H9 (cell line): Measurements from ENCODE around the gene CASP8AP2. TPM values are rescaled to one million over a fixed set of nuclear protein-coding genes. Genes with fewer than 3 reads are reported as not detected.

Experiments
- DNase-seq: peaks from one replicate; pipeline ENCODE4 v3.0.0-alpha.2; 2017
- H2AFZ ChIP-seq: one replicate; pipeline ENCODE4 v1.6.1; 2013; ENCODE audit warnings: mild to moderate bottlenecking, low read length, control low read depth, moderate library complexity
- H2AK5ac ChIP-seq: 2 replicates; pipeline ENCODE4 v1.6.1; 2013; ENCODE audit warnings: low read length, control low read depth, mixed read lengths; ENCODE audit not compliant: insufficient read length
- H2BK120ac ChIP-seq: one replicate; pipeline ENCODE4 v1.6.1; 2013; ENCODE audit warnings: low read depth, mild to moderate bottlenecking, low read length, control low read depth, inconsistent platforms; ENCODE audit not compliant: poor library complexity, severe bottlenecking
- H2BK12ac ChIP-seq: 2 replicates; pipeline ENCODE4 v1.6.1; 2013; ENCODE audit warnings: low read length, control low read depth, mixed read lengths, low read depth; ENCODE audit not compliant: insufficient read length
- H2BK15ac ChIP-seq: 2 replicates; pipeline ENCODE4 v1.6.1; 2013; ENCODE audit warnings: low read depth, low read length, control low read depth
- H2BK20ac ChIP-seq: one replicate; pipeline ENCODE4 v1.6.1; 2013; ENCODE audit warnings: low read depth, mild to moderate bottlenecking, low read length, control low read depth, inconsistent platforms; ENCODE audit not compliant: poor library complexity, severe bottlenecking
- H2BK5ac ChIP-seq: 2 replicates; pipeline ENCODE4 v1.6.1; 2013; ENCODE audit warnings: low read length, control low read depth, mixed read lengths; ENCODE audit not compliant: insufficient read length
- H3K14ac ChIP-seq: 2 replicates; pipeline ENCODE4 v1.6.1; 2013; ENCODE audit warnings: low read length, control low read depth; ENCODE audit not compliant: insufficient read depth
- H3K18ac ChIP-seq: 2 replicates; pipeline ENCODE4 v1.6.1; 2013; ENCODE audit warnings: low read depth, mild to moderate bottlenecking, mixed read lengths, low read length, control low read depth; ENCODE audit not compliant: insufficient read length
- H3K23ac ChIP-seq: 2 replicates; pipeline ENCODE4 v1.6.1; 2013; ENCODE audit warnings: low read length, control low read depth, mixed read lengths, low read depth; ENCODE audit not compliant: insufficient read length
- H3K23me2 ChIP-seq: 2 replicates; pipeline ENCODE4 v1.6.1; 2013; ENCODE audit warnings: low read depth, mild to moderate bottlenecking, mixed read lengths, low read length, control low read depth; ENCODE audit not compliant: insufficient read length, poor library complexity, severe bottlenecking
- H3K27ac ChIP-seq: 2 replicates; pipeline ENCODE4 v1.5.1; 2013; ENCODE audit warnings: low read length, control low read depth, mixed read lengths, low read depth; ENCODE audit not compliant: insufficient read length
- H3K27me3 ChIP-seq: 2 replicates; pipeline ENCODE4 v1.6.1; 2013; ENCODE audit warnings: low read length, control low read depth, inconsistent platforms; ENCODE audit not compliant: insufficient read depth
- H3K4ac ChIP-seq: 2 replicates; pipeline ENCODE4 v1.6.1; 2013; ENCODE audit warnings: low read depth, mild to moderate bottlenecking, control low read depth, inconsistent platforms, low read length, moderate library complexity
- H3K4me1 ChIP-seq: 2 replicates; pipeline ENCODE4 v1.6.1; 2013; ENCODE audit warnings: low read length, control low read depth, inconsistent platforms; ENCODE audit not compliant: insufficient read depth
- H3K4me2 ChIP-seq: 2 replicates; pipeline ENCODE4 v1.6.1; 2013; ENCODE audit warnings: low read length, control low read depth, mixed read lengths; ENCODE audit not compliant: insufficient read length, insufficient read depth
- H3K56ac ChIP-seq: 2 replicates; pipeline ENCODE4 v1.6.1; 2013; ENCODE audit warnings: low read depth, mild to moderate bottlenecking, mixed read lengths, low read length, control low read depth; ENCODE audit not compliant: insufficient read length
- H3K79me1 ChIP-seq: 2 replicates; pipeline ENCODE4 v1.6.1; 2013; ENCODE audit warnings: low read depth, mild to moderate bottlenecking, moderate library complexity, low read length, control low read depth, inconsistent platforms; ENCODE audit not compliant: insufficient read depth, poor library complexity, severe bottlenecking
- H3K79me2 ChIP-seq: 2 replicates; pipeline ENCODE4 v1.6.1; 2013; ENCODE audit warnings: low read length, control low read depth, inconsistent platforms; ENCODE audit not compliant: insufficient read depth
- H3K9ac ChIP-seq: 2 replicates; pipeline ENCODE4 v1.6.1; 2013; ENCODE audit warnings: low read length, control low read depth, mixed read lengths; ENCODE audit not compliant: insufficient read length; ENCODE audit errors: extremely low read depth
- H3K9me3 ChIP-seq: one replicate; pipeline ENCODE4 v1.6.1; 2013; ENCODE audit warnings: low read depth, low read length, inconsistent platforms; ENCODE audit not compliant: control insufficient read depth
- H3T11ph ChIP-seq: one replicate; pipeline ENCODE4 v1.6.1; 2013; ENCODE audit warnings: mild to moderate bottlenecking, low read length, control low read depth, inconsistent platforms
- H4K20me1 ChIP-seq: one replicate; pipeline ENCODE4 v1.6.1; 2013; ENCODE audit not compliant: control insufficient read depth, insufficient read length, insufficient read depth
- H4K5ac ChIP-seq: 2 replicates; pipeline ENCODE4 v1.6.1; 2013; ENCODE audit warnings: low read depth, mild to moderate bottlenecking, mixed read lengths, low read length, control low read depth; ENCODE audit not compliant: insufficient read length
- H4K8ac ChIP-seq: replicated peaks from 2 replicates; pipeline ENCODE4 v1.6.1; 2013; ENCODE audit warnings: low read length, control low read depth, mixed read lengths, low read depth; ENCODE audit not compliant: insufficient read length
- H4K91ac ChIP-seq: 2 replicates; pipeline ENCODE4 v1.6.1; 2013; ENCODE audit warnings: low read depth, mild to moderate bottlenecking, moderate library complexity, mixed read lengths, low read length, control low read depth; ENCODE audit not compliant: insufficient read length
- H3K27ac Mint-ChIP-seq, 3 experiments: 2 replicates in 2 of 3; 3 replicates in 1 of 3; pipeline ENCODE4 v1.8.0; 2020 to 2021; ENCODE audit warnings: mixed read lengths in 3 of 3, mild to moderate bottlenecking in 1 of 3, moderate library complexity in 1 of 3
- H3K27me3 Mint-ChIP-seq: 2 replicates; pipeline ENCODE4 v1.8.0; 2021; ENCODE audit warnings: low read depth, mild to moderate bottlenecking, moderate library complexity, mixed read lengths
- H3K36me3 Mint-ChIP-seq, 3 experiments: 2 replicates in 2 of 3; 3 replicates in 1 of 3; pipeline ENCODE4 v1.8.0; 2020 to 2021; ENCODE audit warnings: low read depth in 3 of 3, mixed read lengths in 3 of 3; ENCODE audit not compliant: insufficient read depth in 1 of 3
- H3K4me1 Mint-ChIP-seq, 2 experiments: 2 replicates each; pipeline ENCODE4 v1.8.0; 2020; ENCODE audit warnings: mixed read lengths in 2 of 2
- H3K4me3 Mint-ChIP-seq, 2 experiments: 2 replicates in 1 of 2; 3 replicates in 1 of 2; pipeline ENCODE4 v1.8.0; 2020 to 2021; ENCODE audit warnings: mild to moderate bottlenecking in 2 of 2, mixed read lengths in 2 of 2, moderate library complexity in 1 of 2
- H3K9me3 Mint-ChIP-seq, 2 experiments: 2 replicates in 1 of 2; 3 replicates in 1 of 2; pipeline ENCODE4 v1.8.0; 2020; ENCODE audit warnings: mild to moderate bottlenecking in 2 of 2, mixed read lengths in 2 of 2, moderate library complexity in 1 of 2
- CTCF ChIP-seq: fragments of 200-600 bp; sonication (generic); conservative IDR thresholded peaks from 3 replicates; pipeline ENCODE4 v1.8.0; 2021; ENCODE audit warnings: antibody characterized with exemption, mild to moderate bottlenecking
- WGBS: extraction: QIAGEN DNeasy Blood & Tissue Kit; methylation state at CpG from one replicate; pipeline ENCODE4 v1.1.7; 2013; ENCODE audit warnings: missing lambda C conversion rate, low lambda C conversion rate, mixed read lengths; ENCODE audit not compliant: insufficient read length; ENCODE audit errors: extremely low coverage; 5-methylcytosine and 5-hydroxymethylcytosine counted together
- total RNA-seq: library from RNA; stranded (reverse); gene quantifications from 2 replicates; pipeline ENCODE4 v1.2.1, GENCODE V29; 2021

Gene CASP8AP2
- total RNA-seq, 1 experiment from 2014 or later: 33.6 TPM

- Histone ChIP-seq H3K79me2 (no peaks in the 10 kb centered on the region), H2BK120ac (no peak overlapping the region)
- H3K36me3 Mint-ChIP-seq: peaks cover 68 to 82% (median 80%) of the 10 kb centered on the region in 3 experiments
These were observed 39.7 kb upstream of the CASP8AP2 start for GRCh38 chr6:89789980-89790379.

More at GRCh38 chr6:89789980-89790379, 39.7 kb upstream of the CASP8AP2 start:
- Histone ChIP-seq H3K23ac (no peak overlapping the region), H2AFZ (no peak overlapping the region), H3K23me2 (no peaks in the 10 kb centered on the region), H3T11ph (no peak overlapping the region), H3K79me1 (peaks cover 3% of the 10 kb centered on the region), H2BK15ac (no peak overlapping the region), H3K4ac (no peak overlapping the region), H3K9ac (no peak overlapping the region), H3K27ac (no peak overlapping the region), H2AK5ac (no peak overlapping the region), H3K4me1 (no peaks in the 10 kb centered on the region), H2BK20ac (no peak overlapping the region), H3K14ac (no peak overlapping the region), H3K4me2 (no peak overlapping the region), H3K56ac (no peak overlapping the region), H4K20me1 (no peaks in the 10 kb centered on the region), H4K8ac (no peak overlapping the region), H2BK12ac (no peak overlapping the region), H3K9me3 (no peaks in the 10 kb centered on the region), H3K18ac (no peak overlapping the region), H3K27me3 (no peaks in the 10 kb centered on the region), H4K91ac (no peak overlapping the region), H4K5ac (no peak overlapping the region), H2BK5ac (no peak overlapping the region)
- H3K27ac Mint-ChIP-seq: no peak overlapping the region
- H3K4me3 Mint-ChIP-seq: no peak overlapping the region
- H3K27me3 Mint-ChIP-seq: no peaks in the 10 kb centered on the region
- peaks cover 0 to 12% of the 10 kb centered on the region in 2 experiments; a peak in 2 of 4 replicates for H3K4me1 Mint-ChIP-seq
- no peak for DNase-seq
- no peak for TF ChIP-seq CTCF
- no CpG with 5 or more reads among the region's 1 CpG for WGBS
- H3K9me3 Mint-ChIP-seq: no peaks in the 10 kb centered on the region
